Measurements from ENCODE around the gene CTSK. TPM values are rescaled to one million over a fixed set of nuclear protein-coding genes. Genes with fewer than 3 reads are reported as not detected.
"Not testable (repeated sequence)": the region's sequence is repeated elsewhere in the genome, so short reads cannot be mapped to it uniquely, and the experiment has no call there.

Gene CTSK
- total RNA-seq (2022) (2.7 and 3.2 TPM in 2 replicates), Bru-seq, nascent RNA (percentile 61 among the genes with signal in this experiment), BruChase-seq, experiment 1, labeled RNA remaining after a 2-hour chase (percentile 63 among the genes with signal in this experiment), BruChase-seq, experiment 2, labeled RNA remaining after a 6-hour chase (percentile 60 among the genes with signal in this experiment)
- long read RNA-seq, result 0 reads

- no peaks in the 10 kb centered on the region for H3K36me3 Mint-ChIP-seq (ENCODE audit: insufficient read depth, unreplicated experiment)
- H3K9me3 ChIP-seq, result no peaks in the 10 kb centered on the region
- H3K4me3 Mint-ChIP-seq (ENCODE audit: unreplicated experiment), result no peak within 1 kb of the TSS
- POLR2A ChIA-PET, result no interaction called here
- no peak for DNase-seq
- H3K27ac Mint-ChIP-seq (ENCODE audit: unreplicated experiment), result no peak within 1 kb of the TSS
- intact Hi-C loops (cut with micrococcal nuclease; ENCODE audit: unreplicated experiment), result no loop called here
- H3K9me3 Mint-ChIP-seq (ENCODE audit: unreplicated experiment), result no peaks in the 10 kb centered on the region
- no peaks in the 10 kb centered on the region for H3K27me3 ChIP-seq (replicated peaks; ENCODE audit: control insufficient read depth, insufficient read depth, low read length)
- H3K27me3 Mint-ChIP-seq (ENCODE audit: insufficient read depth, unreplicated experiment), result no peaks in the 10 kb centered on the region
- no peak within 1 kb of the TSS for H3K4me3 ChIP-seq (ENCODE audit: low read depth, low read length)
- CTCF ChIA-PET, result no interaction called here
- peaks cover 18% of the 10 kb centered on the region for H3K4me1 Mint-ChIP-seq (ENCODE audit: low read depth, unreplicated experiment)
- TF ChIP-seq CTCF (IDR thresholded peaks at IDR 0.05; ENCODE audit: insufficient read depth in 1 of 2, low read depth in 1 of 2, low read length in 1 of 2, severe bottlenecking in 1 of 2, unreplicated experiment in 1 of 2), result no peak
- peaks cover 28% of the 10 kb centered on the region for H3K4me1 ChIP-seq
- no TSS peak for BruUV-seq (replicated peaks)
- no peaks in the 10 kb centered on the region for H3K36me3 ChIP-seq (ENCODE audit: control insufficient read depth, insufficient read depth, low read length)
Measured at GRCh38 chr1:150808121-150808520, at the start of gene CTSK. Gene CTSK (minus strand): TSS chr1:150808260. CDS start chr1:150806805, 1,455 bp downstream.

- H3K36me3 ChIP-seq (ENCODE audit: control insufficient read depth, insufficient read depth, low read length); H3K27me3 Mint-ChIP-seq (ENCODE audit: insufficient read depth, unreplicated experiment); BruUV-seq (replicated peaks); H3K27me3 ChIP-seq (replicated peaks; ENCODE audit: control insufficient read depth, insufficient read depth, low read length); POLR2A ChIA-PET; H3K4me3 ChIP-seq (ENCODE audit: low read depth, low read length); H3K4me1 ChIP-seq; H3K9me3 ChIP-seq; H3K4me3 Mint-ChIP-seq (ENCODE audit: unreplicated experiment); H3K4me1 Mint-ChIP-seq (ENCODE audit: low read depth, unreplicated experiment); DNase-seq: not testable (repeated sequence)
- peaks cover 12% of the 10 kb centered on the region for H3K9me3 Mint-ChIP-seq (ENCODE audit: unreplicated experiment)
- peaks cover 36% of the 10 kb centered on the region for H3K36me3 Mint-ChIP-seq (ENCODE audit: insufficient read depth, unreplicated experiment)
- CTCF ChIA-PET, result interaction anchor here (0.5 to 0.6 kb wide), 2 partner anchors 10 to 27 kb away, joined by 3 read pairs; no protein-coding TSS in a partner anchor
- intact Hi-C loops (cut with micrococcal nuclease; ENCODE audit: unreplicated experiment), result loop anchor here (1.0 to 5.0 kb wide), 2 partner anchors 70 to 127 kb away; no protein-coding TSS in a partner anchor
- H3K27ac Mint-ChIP-seq (ENCODE audit: unreplicated experiment), result peak overlapping the region; percentile 68
Measured at GRCh38 chr1:150852734-150853133, 44.7 kb upstream of the CTSK start.

GRCh38 chr1:150850801-150851362 lies 42.8 kb upstream of the CTSK start:
- CTCF ChIA-PET; H3K27ac Mint-ChIP-seq (ENCODE audit: unreplicated experiment); BruUV-seq (replicated peaks); DNase-seq; H3K4me3 Mint-ChIP-seq (ENCODE audit: unreplicated experiment); H3K4me3 ChIP-seq (ENCODE audit: low read depth, low read length); H3K27me3 Mint-ChIP-seq (ENCODE audit: insufficient read depth, unreplicated experiment); H3K27me3 ChIP-seq (replicated peaks; ENCODE audit: control insufficient read depth, insufficient read depth, low read length); POLR2A ChIA-PET; H3K36me3 ChIP-seq (ENCODE audit: control insufficient read depth, insufficient read depth, low read length); H3K4me1 ChIP-seq; H3K4me1 Mint-ChIP-seq (ENCODE audit: low read depth, unreplicated experiment); H3K9me3 ChIP-seq: not testable (repeated sequence)
- Mint-ChIP-seq H3K36me3 (ENCODE audit: insufficient read depth, unreplicated experiment) (peaks cover 32% of the 10 kb centered on the region), H3K9me3 (ENCODE audit: unreplicated experiment) (peaks cover 12% of the 10 kb centered on the region)
- intact Hi-C loops (cut with micrococcal nuclease; ENCODE audit: unreplicated experiment), result loop anchor here (5.0 kb wide), 1 partner anchor 71 kb away; no protein-coding TSS in a partner anchor

- no peaks in the 10 kb centered on the region for H3K36me3 ChIP-seq (ENCODE audit: control insufficient read depth, insufficient read depth, low read length)
- TF ChIP-seq CTCF (IDR thresholded peaks at IDR 0.05; ENCODE audit: insufficient read depth in 1 of 2, low read depth in 1 of 2, low read length in 1 of 2, severe bottlenecking in 1 of 2, unreplicated experiment in 1 of 2), result no peak
- no peak for DNase-seq
- Mint-ChIP-seq H3K4me3 (ENCODE audit: unreplicated experiment) (no peak overlapping the region), H3K27me3 (ENCODE audit: insufficient read depth, unreplicated experiment) (no peaks in the 10 kb centered on the region), H3K9me3 (ENCODE audit: unreplicated experiment) (no peaks in the 10 kb centered on the region), H3K36me3 (ENCODE audit: insufficient read depth, unreplicated experiment) (no peaks in the 10 kb centered on the region), H3K4me1 (ENCODE audit: low read depth, unreplicated experiment) (no peaks in the 10 kb centered on the region), H3K27ac (ENCODE audit: unreplicated experiment) (no peak overlapping the region)
- no peaks in the 10 kb centered on the region for H3K27me3 ChIP-seq (replicated peaks; ENCODE audit: control insufficient read depth, insufficient read depth, low read length)
- no peak overlapping the region for H3K4me3 ChIP-seq (ENCODE audit: low read depth, low read length)
- intact Hi-C loops (cut with micrococcal nuclease; ENCODE audit: unreplicated experiment), result no loop called here
- ChIA-PET POLR2A (no interaction called here), CTCF (no interaction called here)
- no TSS peak for BruUV-seq (replicated peaks)
- no peaks in the 10 kb centered on the region for H3K9me3 ChIP-seq
- no peaks in the 10 kb centered on the region for H3K4me1 ChIP-seq
Measured at GRCh38 chr1:150846473-150847146, 38.5 kb upstream of the CTSK start.

Measured in Caco-2 (cell line).